Measurements from ENCODE around the gene IPO11.
"Not testable (repeated sequence)": the region's sequence is repeated elsewhere in the genome, so short reads cannot be mapped to it uniquely, and the experiment has no call there.

The IPO11 gene

DNA sequence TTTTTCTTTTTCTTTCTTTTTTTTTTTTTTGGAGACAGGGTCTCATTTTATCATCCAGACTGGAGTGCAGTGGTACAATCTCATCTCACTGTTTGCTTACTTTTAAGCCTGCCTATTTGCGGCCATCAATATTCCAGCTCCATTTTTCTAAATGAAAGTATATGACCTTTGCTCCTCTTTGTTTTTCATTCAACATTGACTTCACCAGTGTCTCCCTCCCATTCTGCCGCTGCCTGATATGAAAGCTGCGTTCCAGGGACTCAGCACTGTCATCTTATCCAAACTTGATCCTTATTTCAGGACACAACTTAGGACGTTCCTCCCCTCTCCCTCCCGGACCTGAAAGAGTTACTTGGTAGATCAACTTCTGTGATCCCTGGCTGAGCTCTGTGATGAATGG, 239.7 kb downstream of the IPO11 start:
- H4K20me1 ChIP-seq, result no peaks in the 10 kb centered on the region
- no peak for TF ChIP-seq Cebpa-rat (IDR thresholded peaks at IDR 0.05)
- no peak overlapping the region for H3K9ac ChIP-seq
- no peaks in the 10 kb centered on the region for H3K27me3 ChIP-seq
- H3K36me3 ChIP-seq, result 0 out of 22 replicates have a peak, but pooled peaks cover 0 to 5% (median 0%) of the 10 kb centered on the region in 11 experiments
- peaks cover 9 to 23% (median 18%) of the 10 kb centered on the region in 11 experiments; a peak in 21 of 22 replicates for H3K9me3 ChIP-seq (replicated peaks in 1 of 11)
- no peak overlapping the region for H3K4me3 ChIP-seq
- H3K4me2 ChIP-seq, result no peak overlapping the region; a peak in 1 of 22 replicates
- H3K4me1 ChIP-seq, result peaks cover 16 to 46% (median 29%) of the 10 kb centered on the region in 10 experiments
- H3K27ac ChIP-seq, result no peak overlapping the region

DNA sequence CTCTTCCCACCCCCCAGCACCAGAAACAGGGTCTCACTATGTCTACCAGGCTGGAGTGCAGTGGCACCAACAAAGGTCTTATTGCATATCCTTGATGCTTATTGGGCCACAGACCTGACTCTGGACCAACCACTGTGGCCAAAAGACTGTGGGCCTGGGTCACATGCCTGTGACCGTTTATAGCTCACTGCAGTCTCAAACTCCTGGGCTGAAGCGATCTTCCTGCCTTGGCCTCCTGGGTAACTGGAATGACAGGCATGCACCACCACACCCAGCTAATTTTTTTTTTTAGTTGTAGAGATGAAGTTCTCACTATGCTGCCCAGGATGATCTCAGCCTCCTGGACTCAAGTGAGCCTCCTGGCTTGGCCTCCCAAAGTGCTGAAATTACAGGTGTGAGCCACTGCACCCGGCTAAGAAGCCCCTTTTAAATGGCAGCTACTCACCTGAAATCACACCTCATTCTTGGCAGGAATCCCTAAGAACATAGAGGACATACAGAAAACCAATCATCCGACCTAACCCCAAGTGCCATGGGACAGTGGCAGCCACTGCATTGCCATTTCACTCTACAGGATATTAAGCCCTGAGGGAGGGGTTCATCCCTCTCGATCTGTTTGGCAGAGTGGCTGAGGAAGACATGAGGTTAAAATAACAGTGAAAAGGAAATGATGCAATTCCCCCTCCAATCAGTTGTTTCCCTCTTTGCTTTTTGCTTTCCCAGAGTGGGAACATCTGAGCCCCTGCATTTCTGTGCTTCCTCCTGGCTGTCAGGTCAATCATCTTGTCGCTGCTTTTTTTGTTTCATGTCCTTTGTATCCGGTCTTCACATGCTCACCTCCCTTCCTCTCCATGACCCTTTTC, 240.7 kb downstream of the IPO11 start:
- Histone ChIP-seq H3K36me3 (0 out of 22 replicates have a peak, but pooled peaks cover 0 to 5% (median 0%) of the 10 kb centered on the region in 11 experiments), H3K27me3 (no peaks in the 10 kb centered on the region), H3K27ac (peak overlapping the region in 10 of 11 experiments; percentile 4 to 67 (median 47); a peak in 18 of 22 replicates), H3K9ac (peak overlapping the region in 6 of 11 experiments; percentile 1 to 47 (median 16); a peak in 4 of 22 replicates), H4K20me1 (no peaks in the 10 kb centered on the region), H3K4me1 (peaks cover 16 to 41% (median 28%) of the 10 kb centered on the region in 10 experiments), H3K4me2 (peak overlapping the region; percentile 58 to 87 (median 74)), H3K9me3 (replicated peaks in 1 of 11) (peaks cover 9 to 23% (median 18%) of the 10 kb centered on the region in 11 experiments; a peak in 21 of 22 replicates), H3K4me3 (peak overlapping the region in 3 of 10 experiments; percentile 12 to 46 (median 38); a peak in 6 of 20 replicates)
- peak in 6 of 11 experiments; percentile 20 to 69 (median 44); a peak in 5 of 22 replicates for TF ChIP-seq Cebpa-rat (IDR thresholded peaks at IDR 0.05)

DNA sequence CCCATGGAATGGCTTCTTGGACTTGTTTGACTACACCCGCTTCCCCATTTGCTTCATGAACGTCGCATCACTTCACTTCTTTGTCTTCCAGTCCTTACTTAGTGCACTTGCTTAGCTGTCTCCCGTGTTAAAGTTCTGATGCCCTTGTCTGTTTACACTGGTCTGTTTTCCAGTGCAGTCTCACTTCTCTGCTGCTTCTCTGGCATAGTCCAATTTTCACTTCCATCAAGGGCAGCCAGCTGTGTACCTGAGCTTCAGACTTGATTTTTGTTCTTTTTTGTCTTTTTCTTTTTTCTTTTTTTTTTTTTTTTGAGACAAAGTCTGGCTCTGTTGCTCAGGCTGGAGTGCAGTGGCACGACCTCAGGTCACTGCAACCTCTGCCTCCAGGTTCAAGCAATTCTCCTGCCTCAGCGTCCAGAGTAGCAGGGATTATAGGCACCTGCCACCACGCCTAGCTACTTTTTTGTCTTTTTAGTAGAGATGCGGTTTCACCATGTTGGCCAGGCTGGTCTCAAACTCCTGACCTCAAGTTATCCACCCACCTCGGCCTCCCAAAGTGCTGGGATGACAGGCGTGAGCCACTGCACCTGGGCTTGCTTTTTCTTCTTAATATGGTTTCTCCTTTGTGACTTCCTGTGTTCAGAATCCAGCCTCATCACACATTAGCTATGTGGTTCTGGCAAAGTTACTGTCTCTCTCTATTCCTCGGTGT, 241.5 kb downstream of the IPO11 start:
- peak overlapping the region in 3 of 10 experiments; percentile 12 to 46 (median 38); a peak in 5 of 20 replicates for H3K4me3 ChIP-seq
- peaks cover 9 to 23% (median 18%) of the 10 kb centered on the region in 11 experiments; a peak in 21 of 22 replicates for H3K9me3 ChIP-seq (replicated peaks in 1 of 11)
- peaks cover 16 to 34% (median 27%) of the 10 kb centered on the region in 10 experiments for H3K4me1 ChIP-seq
- H3K27me3 ChIP-seq, result no peaks in the 10 kb centered on the region
- 0 out of 22 replicates have a peak, but pooled peaks cover 0 to 5% (median 0%) of the 10 kb centered on the region in 11 experiments for H3K36me3 ChIP-seq
- no peak for TF ChIP-seq Cebpa-rat (IDR thresholded peaks at IDR 0.05)
- peak overlapping the region in 10 of 11 experiments; percentile 4 to 67 (median 47); a peak in 18 of 22 replicates for H3K27ac ChIP-seq
- peak overlapping the region; percentile 58 to 87 (median 74) for H3K4me2 ChIP-seq
- H3K9ac ChIP-seq, result peak overlapping the region in 6 of 11 experiments; percentile 1 to 47 (median 16); a peak in 4 of 22 replicates
- H4K20me1 ChIP-seq, result no peaks in the 10 kb centered on the region

DNA sequence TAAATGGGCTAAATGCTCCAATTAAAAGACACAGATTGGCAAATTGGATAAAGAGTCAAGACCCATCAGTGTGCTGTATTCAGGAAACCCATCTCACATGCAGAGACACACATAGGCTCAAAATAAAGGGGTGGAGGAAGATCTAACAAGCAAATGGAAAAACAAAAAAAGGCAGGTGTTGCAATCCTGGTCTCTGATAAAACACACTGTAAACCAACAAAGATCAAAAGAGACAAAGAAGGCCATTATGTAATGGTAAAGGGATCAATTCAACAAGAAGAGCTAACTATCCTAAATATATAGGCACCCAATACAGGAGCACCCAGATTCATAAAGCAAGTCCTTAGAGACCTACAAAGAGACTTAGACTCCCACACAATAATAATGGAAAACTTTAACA, 245.2 kb downstream of the IPO11 start:
- Histone ChIP-seq H3K4me1 (peaks cover 16 to 24% (median 19%) of the 10 kb centered on the region in 10 experiments), H3K9me3 (replicated peaks in 1 of 11) (peaks cover 9 to 23% (median 18%) of the 10 kb centered on the region in 11 experiments; a peak in 21 of 22 replicates)
- H4K20me1 ChIP-seq, H3K9ac ChIP-seq, H3K4me2 ChIP-seq, H3K27ac ChIP-seq, H3K36me3 ChIP-seq, H3K27me3 ChIP-seq, H3K4me3 ChIP-seq: not testable (repeated sequence)

DNA sequence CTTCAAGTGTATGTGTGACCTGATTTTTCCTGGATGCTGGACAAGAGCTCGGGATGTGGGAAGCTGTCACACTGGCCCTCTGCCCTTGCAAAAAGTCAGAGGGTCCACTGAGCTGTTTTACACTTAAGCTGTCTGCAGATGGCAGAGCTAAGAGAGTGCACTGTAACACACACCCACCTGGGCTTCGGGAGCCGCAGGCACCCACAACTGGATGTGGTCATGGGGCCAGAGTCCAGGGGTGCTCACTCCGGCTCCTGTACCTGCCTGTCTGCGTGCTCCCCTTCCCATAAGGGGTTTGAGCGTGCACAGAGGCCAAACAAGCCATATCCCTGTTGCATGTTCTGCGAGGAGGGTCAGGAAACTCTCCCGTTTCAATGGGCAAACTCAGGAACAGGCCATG, 248.6 kb downstream of the IPO11 start:
- Histone ChIP-seq H3K4me1 (peaks cover 0 to 9% (median 4%) of the 10 kb centered on the region in 10 experiments; a peak in 9 of 20 replicates), H3K27ac (no peak overlapping the region), H3K9ac (no peak overlapping the region), H3K4me3 (no peak overlapping the region), H3K9me3 (replicated peaks in 1 of 11) (peaks cover 0 to 2% (median under 1%) of the 10 kb centered on the region in 11 experiments; a peak in 15 of 22 replicates), H4K20me1 (no peaks in the 10 kb centered on the region), H3K4me2 (no peak overlapping the region), H3K27me3 (no peaks in the 10 kb centered on the region), H3K36me3 (no peaks in the 10 kb centered on the region)
- no peak for TF ChIP-seq Cebpa-rat (IDR thresholded peaks at IDR 0.05)

DNA sequence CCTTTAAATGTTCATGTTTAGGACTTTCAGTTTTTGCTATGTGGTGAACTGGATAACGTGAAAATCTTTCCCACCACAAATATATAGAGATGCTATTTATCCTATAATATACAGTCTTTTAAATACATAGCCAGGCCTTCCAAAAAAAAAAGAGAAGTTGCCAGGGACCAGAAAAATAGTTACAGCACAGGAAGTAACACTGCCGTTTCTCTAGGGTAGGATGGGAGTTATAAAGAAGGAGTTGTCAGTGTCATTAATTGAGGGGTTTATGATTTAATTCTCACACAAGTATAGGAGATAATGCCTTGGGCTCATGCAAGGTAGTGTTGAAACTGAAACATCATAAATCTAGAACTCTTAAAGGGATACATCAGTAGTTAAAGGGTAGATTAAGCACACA, 250.0 kb downstream of the IPO11 start:
- no peaks in the 10 kb centered on the region; a peak in 1 of 22 replicates for H3K9me3 ChIP-seq (replicated peaks in 1 of 11)
- H4K20me1 ChIP-seq, result no peaks in the 10 kb centered on the region
- H3K27ac ChIP-seq, result no peak overlapping the region; a peak in 1 of 22 replicates
- no peak overlapping the region for H3K4me3 ChIP-seq
- peak overlapping the region in 5 of 11 experiments; percentile 25 to 43 (median 42); a peak in 6 of 22 replicates for H3K4me2 ChIP-seq
- H3K36me3 ChIP-seq, result no peaks in the 10 kb centered on the region
- no peak for TF ChIP-seq Cebpa-rat (IDR thresholded peaks at IDR 0.05)
- H3K4me1 ChIP-seq, result peaks cover 0 to 9% (median 4%) of the 10 kb centered on the region in 10 experiments; a peak in 9 of 20 replicates
- H3K27me3 ChIP-seq, result no peaks in the 10 kb centered on the region
- H3K9ac ChIP-seq, result no peak overlapping the region

DNA sequence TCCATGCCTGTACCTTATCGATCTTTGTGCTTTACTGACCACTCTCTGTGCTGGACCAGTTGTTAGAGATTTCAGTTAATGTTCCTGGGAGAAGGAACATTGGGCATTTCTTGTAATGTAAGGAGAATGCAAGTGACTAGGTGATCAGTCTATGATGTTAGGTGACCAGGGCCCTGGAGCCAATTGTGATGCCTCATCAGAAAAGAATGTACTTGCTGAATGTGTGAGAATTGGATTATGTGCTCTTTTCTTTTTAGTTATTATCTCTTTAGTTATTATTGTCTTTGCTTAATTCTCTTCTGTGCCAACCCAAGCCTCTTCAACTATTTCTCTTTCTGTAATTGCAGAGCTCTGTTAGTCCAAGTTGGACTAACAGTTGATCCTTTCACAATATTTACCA, 258.9 kb downstream of the IPO11 start:
- H3K4me2 ChIP-seq, result no peak overlapping the region
- no peaks in the 10 kb centered on the region for H3K27me3 ChIP-seq
- H3K9me3 ChIP-seq (replicated peaks in 1 of 11), result peaks cover 0 to 13% (median 7%) of the 10 kb centered on the region in 11 experiments; a peak in 12 of 22 replicates
- H3K27ac ChIP-seq, result no peak overlapping the region
- no peaks in the 10 kb centered on the region for H4K20me1 ChIP-seq
- H3K36me3 ChIP-seq, result no peaks in the 10 kb centered on the region
- no peak overlapping the region for H3K9ac ChIP-seq
- no peaks in the 10 kb centered on the region for H3K4me1 ChIP-seq
- no peak for TF ChIP-seq Cebpa-rat (IDR thresholded peaks at IDR 0.05)
- no peak overlapping the region for H3K4me3 ChIP-seq

DNA sequence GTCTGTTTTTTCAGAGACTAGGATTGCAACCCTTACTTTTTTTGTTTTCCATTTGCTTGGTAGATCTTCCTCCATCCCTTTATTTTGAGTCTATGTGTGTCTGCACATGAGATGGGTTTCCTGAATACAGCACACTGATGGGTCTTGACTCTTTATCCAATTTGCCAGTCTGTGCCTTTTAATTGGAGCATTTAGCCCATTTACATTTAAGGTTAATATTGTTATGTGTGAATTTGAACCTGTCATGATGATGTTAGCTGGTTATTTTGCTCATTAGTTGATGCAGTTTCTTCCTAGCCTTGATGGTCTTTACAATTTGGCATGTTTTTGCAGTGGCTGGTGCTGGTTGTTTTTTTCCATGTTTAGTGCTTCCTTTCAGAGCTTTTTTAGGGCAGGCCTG, 264.0 kb downstream of the IPO11 start:
- not testable (repeated sequence) for H3K27ac ChIP-seq, H4K20me1 ChIP-seq, H3K4me2 ChIP-seq, H3K36me3 ChIP-seq, H3K4me1 ChIP-seq, H3K9ac ChIP-seq, H3K4me3 ChIP-seq, H3K27me3 ChIP-seq
- peaks cover 20 to 40% (median 34%) of the 10 kb centered on the region in 11 experiments for H3K9me3 ChIP-seq (replicated peaks in 1 of 11)
